HG02973 (cell line): Measurements from ENCODE around the gene NOSTRIN.
"Not testable (repeated sequence)": the region's sequence is repeated elsewhere in the genome, so short reads cannot be mapped to it uniquely, and the experiment has no call there.

Source experiments
- ATAC-seq: cut with Tn5 transposase; IDR thresholded peaks from one replicate; pipeline ENCODE4 v1.9.1; 2021; ENCODE audit warnings: moderate library complexity; ENCODE audit not compliant: unreplicated experiment

Gene NOSTRIN

GRCh38 chr2:168874368-168875054, 72.1 kb downstream of the NOSTRIN start:
- no peak for ATAC-seq

GRCh38 chr2:168882163-168882562, 79.7 kb downstream of the NOSTRIN start:
- ATAC-seq = not testable (repeated sequence)

- no peak for ATAC-seq
These were observed 82.5 kb downstream of the NOSTRIN start for GRCh38 chr2:168884975-168885374.

- ATAC-seq = no peak
These were observed 87.2 kb downstream of the NOSTRIN start for GRCh38 chr2:168889635-168890005.

GRCh38 chr2:168890006-168890782, 87.8 kb downstream of the NOSTRIN start, which contains the start of gene SPC25:
Gene SPC25, minus strand, starts transcription at chr2:168890430. Its CDS starts 911 bp downstream, at chr2:168889519.
- peak; percentile 100 for ATAC-seq

- no peak for ATAC-seq
These were observed 89.9 kb downstream of the NOSTRIN start for GRCh38 chr2:168892327-168892726.

GRCh38 chr2:168894101-168894500, 91.7 kb downstream of the NOSTRIN start:
- ATAC-seq = no peak

- no peak for ATAC-seq
These were observed 92.3 kb downstream of the NOSTRIN start for GRCh38 chr2:168894720-168895119.

- ATAC-seq = no peak
These were observed 93.3 kb downstream of the NOSTRIN start for GRCh38 chr2:168895771-168896170.

GRCh38 chr2:168896783-168897182, 94.3 kb downstream of the NOSTRIN start:
- ATAC-seq = no peak

GRCh38 chr2:168897449-168897848, 95.0 kb downstream of the NOSTRIN start:
- no peak for ATAC-seq

GRCh38 chr2:168901003-168901402, 98.6 kb downstream of the NOSTRIN start, which contains the start of gene G6PC2:
Gene G6PC2, plus strand, starts transcription at chr2:168901291. Its CDS starts 41 bp downstream, at chr2:168901332.
- no peak for ATAC-seq

GRCh38 chr2:168903888-168904287, 101.5 kb downstream of the NOSTRIN start:
- no peak for ATAC-seq

- ATAC-seq = no peak
These were observed 101.9 kb downstream of the NOSTRIN start for GRCh38 chr2:168904358-168904757.

GRCh38 chr2:168907940-168908662, 105.7 kb downstream of the NOSTRIN start:
- no peak for ATAC-seq

- ATAC-seq = no peak
These were observed 107.9 kb downstream of the NOSTRIN start for GRCh38 chr2:168910330-168910729.

GRCh38 chr2:168912466-168912865, 110.0 kb downstream of the NOSTRIN start:
- ATAC-seq = no peak

GRCh38 chr2:168912901-168913369, 110.5 kb downstream of the NOSTRIN start:
- no peak for ATAC-seq

GRCh38 chr2:168913495-168913894, 111.1 kb downstream of the NOSTRIN start:
- ATAC-seq = no peak
